Panc1 (cell line): ENCODE data around the gene WDR64. TPM values are rescaled to one million over a fixed set of nuclear protein-coding genes. Genes with fewer than 3 reads are reported as not detected.

ENCODE experiments used
- ATAC-seq: fragments of 200-7000 bp; cut with Tn5 transposase; 2 replicates; pipeline ENCODE4 v1.9.1; 2020; ENCODE audit warnings: mild to moderate bottlenecking, moderate library complexity
- BruUV-seq: library from RNA; stranded (reverse); fragments of 400-500 nt; replicated peaks from 2 replicates; lab custom pipeline; 2021; lab: Mats Ljungman, UMichigan
- CTCF ChIA-PET: fragments of 300-600 bp; sonication (Branson Sonifier 250); formaldehyde crosslinking; loops from one replicate; lab custom pipeline; 2022; ENCODE audit warnings: antibody characterized with exemption; lab: Charles Lee
- POLR2A ChIA-PET: fragments of 300-600 bp; sonication (Branson Sonifier 250); formaldehyde crosslinking; loops from one replicate; lab custom pipeline; 2022; ENCODE audit warnings: antibody characterized with exemption; lab: Charles Lee
- DNase-seq: peaks from one replicate; pipeline ENCODE4 v3.0.0-alpha.2; 2010; ENCODE audit warnings: low read depth, low spot score
- H3K27ac ChIP-seq: 2 replicates; pipeline ENCODE4 v1.5.1; 2011; ENCODE audit warnings: mild to moderate bottlenecking, low read length, inconsistent platforms
- H3K27me3 ChIP-seq: fragments of 200-500 bp; sonication (Bioruptor generic); 2 replicates; pipeline ENCODE4 v1.6.0; 2014; ENCODE audit warnings: low read length, inconsistent platforms; ENCODE audit not compliant: control insufficient read depth, insufficient read depth
- H3K36me3 ChIP-seq: fragments of 200-500 bp; sonication (Bioruptor generic); 2 replicates; pipeline ENCODE4 v1.5.1; 2014; ENCODE audit warnings: inconsistent platforms, mild to moderate bottlenecking, low read length, moderate library complexity; ENCODE audit not compliant: control insufficient read depth, insufficient read depth
- H3K4me1 ChIP-seq: 2 replicates; pipeline ENCODE4 v1.5.1; 2011; ENCODE audit warnings: inconsistent platforms, mild to moderate bottlenecking, low read length, moderate library complexity; ENCODE audit not compliant: control insufficient read depth, insufficient read depth
- H3K4me3 ChIP-seq, 2 experiments: 2 replicates each; pipeline ENCODE4 v1.5.1; 2011 to 2012; ENCODE audit warnings: low read depth in 2 of 2, low read length in 2 of 2, mild to moderate bottlenecking in 2 of 2, inconsistent platforms in 1 of 2, moderate library complexity in 1 of 2
- H3K9me3 ChIP-seq: fragments of 200-500 bp; sonication (Bioruptor generic); 2 replicates; pipeline ENCODE4 v1.5.1; 2014; ENCODE audit warnings: low read depth, mild to moderate bottlenecking, inconsistent platforms, low read length, moderate library complexity; ENCODE audit not compliant: control insufficient read depth, insufficient read depth
- CTCF ChIP-seq: fragments of 450-650 bp; IDR thresholded peaks from 2 replicates; pipeline ENCODE4 v1.5.1; 2017; ENCODE audit warnings: mild to moderate bottlenecking
- POLR2AphosphoS5 ChIP-seq: IDR thresholded peaks from 2 replicates; pipeline ENCODE4 v1.6.1; 2012; ENCODE audit warnings: mild to moderate bottlenecking, low read depth, low read length, moderate library complexity
- REST ChIP-seq, 2 experiments: IDR thresholded peaks; 2 replicates each; pipeline ENCODE4 v1.6.1; 2011 to 2012; ENCODE audit warnings: low read depth in 2 of 2, control low read depth in 1 of 2, low read length in 1 of 2, mild to moderate bottlenecking in 1 of 2, moderate library complexity in 1 of 2; ENCODE audit not compliant: insufficient read depth in 1 of 2
- SIN3A ChIP-seq: IDR thresholded peaks from 2 replicates; pipeline ENCODE4 v1.6.1; 2012; ENCODE audit warnings: low read depth, mild to moderate bottlenecking, low read length, moderate library complexity, borderline replicate concordance; ENCODE audit not compliant: insufficient read depth
- TCF7L2 ChIP-seq: IDR thresholded peaks from 2 replicates; pipeline ENCODE4 v1.6.1; 2011; ENCODE audit warnings: mild to moderate bottlenecking, low read depth, low read length, inconsistent platforms
- in situ Hi-C: cut with HindIII; loops from 2 replicates; pipeline ENCODE4 v1.10.0; 2016; ENCODE audit warnings: low sequenced_read_pairs, low pct_unique_long_range_greater_than_20kb
- intact Hi-C: fragments of 100-400 bp; cut with micrococcal nuclease; formaldehyde crosslinking; loops from one replicate; pipeline ENCODE4 v1.10.0; 2022; ENCODE audit not compliant: unreplicated experiment
- total RNA-seq: library from RNA; stranded (reverse); gene quantifications from one replicate; pipeline ENCODE4 v1.2.1, GENCODE V29; 2021; ENCODE audit not compliant: unreplicated experiment

Gene WDR64
- total RNA-seq, 1 experiment from 2014 or later, result not detected

GRCh38 chr1:241635556-241636152 is 16.4 kb upstream of the WDR64 start:
- intact Hi-C loops, result no loop called here
- ATAC-seq, result no peak
- no peaks in the 10 kb centered on the region for H3K27me3 ChIP-seq
- no peak overlapping the region for H3K4me3 ChIP-seq
- ChIA-PET POLR2A (no interaction called here), CTCF (no interaction called here)
- no peaks in the 10 kb centered on the region for H3K9me3 ChIP-seq
- H3K27ac ChIP-seq, result no peak overlapping the region
- no TSS peak for BruUV-seq
- no peak for TF ChIP-seq TCF7L2
- no peak for TF ChIP-seq SIN3A
- TF ChIP-seq POLR2AphosphoS5, result no peak
- TF ChIP-seq CTCF, result no peak
- no peak for TF ChIP-seq REST (IDR thresholded peaks at IDR 0.05; ENCODE audit: insufficient read depth in 1 of 2, low read depth in 2 of 2, low read length in 1 of 2)
- in situ Hi-C loops, result no loop called here
- H3K4me1 ChIP-seq, result peaks cover 7% of the 10 kb centered on the region; the same call in 1 of the 2 replicates
- DNase-seq, result no peak
- H3K36me3 ChIP-seq, result peaks cover 5% of the 10 kb centered on the region

- Histone ChIP-seq H3K27ac (no peak overlapping the region), H3K4me1 (peaks cover 10% of the 10 kb centered on the region; the same call in 1 of the 2 replicates), H3K36me3 (peaks cover 5% of the 10 kb centered on the region), H3K9me3 (no peaks in the 10 kb centered on the region; the same call in 1 of the 2 replicates), H3K4me3 (no peak overlapping the region), H3K27me3 (no peaks in the 10 kb centered on the region)
- BruUV-seq, result no TSS peak
- no peak for TF ChIP-seq TCF7L2
- no peak for TF ChIP-seq SIN3A
- TF ChIP-seq CTCF, result no peak
- TF ChIP-seq POLR2AphosphoS5, result no peak
- no peak for TF ChIP-seq REST (IDR thresholded peaks at IDR 0.05; ENCODE audit: insufficient read depth in 1 of 2, low read depth in 2 of 2, low read length in 1 of 2)
- ATAC-seq, result no peak
- intact Hi-C loops, result no loop called here
- in situ Hi-C loops, result no loop called here
- no peak for DNase-seq
- ChIA-PET CTCF (no interaction called here), POLR2A (no interaction called here)
Measured at GRCh38 chr1:241636291-241636690, 15.8 kb upstream of the WDR64 start.
